CD4-positive, alpha-beta T cell treated with Interleukin-15 for 1 hour (primary cell): ENCODE results near the gene CHST12.
A peak's percentile ranks its signal among the peaks of the same experiment; 100 is the strongest.
"Not testable (repeated sequence)": the region's sequence is repeated elsewhere in the genome, so short reads cannot be mapped to it uniquely, and the experiment has no call there.

Source experiments
- DNase-seq: peaks from one replicate; pipeline ENCODE4 v3.0.0-alpha.2; 2020

Gene CHST12

GRCh38 chr7:2403014-2403717 is at the start of gene CHST12:
Gene CHST12, plus strand, starts transcription at chr7:2403611. Its CDS starts 29,029 bp downstream, at chr7:2432640.
- DNase-seq: peak; percentile 96

- peak; percentile 90 for DNase-seq
Observed at GRCh38 chr7:2353936-2354185, 49.5 kb upstream of the CHST12 start.

GRCh38 chr7:2354186-2354938 is 49.0 kb upstream of the CHST12 start, which contains the start of gene EIF3B:
Gene EIF3B, plus strand, starts transcription at chr7:2354827. Its CDS starts 95 bp downstream, at chr7:2354922.
- DNase-seq: peak; percentile 88

GRCh38 chr7:2354939-2355704 is 48.3 kb upstream of the CHST12 start:
- DNase-seq: no peak

- DNase-seq: no peak
Observed at GRCh38 chr7:2355705-2356008, 47.8 kb upstream of the CHST12 start.

GRCh38 chr7:2357165-2357564 is 46.2 kb upstream of the CHST12 start:
- DNase-seq: no peak

GRCh38 chr7:2357571-2357970 is 45.8 kb upstream of the CHST12 start:
- no peak for DNase-seq

- DNase-seq: no peak
Observed at GRCh38 chr7:2358968-2359527, 44.4 kb upstream of the CHST12 start.

- no peak for DNase-seq
Observed at GRCh38 chr7:2359610-2360009, 43.8 kb upstream of the CHST12 start.

- no peak for DNase-seq
Observed at GRCh38 chr7:2360796-2361195, 42.6 kb upstream of the CHST12 start.

GRCh38 chr7:2362385-2363088 is 40.9 kb upstream of the CHST12 start:
- no peak for DNase-seq

GRCh38 chr7:2369139-2369538 is 34.3 kb upstream of the CHST12 start:
- no peak for DNase-seq

- DNase-seq: no peak
Observed at GRCh38 chr7:2371329-2371728, 32.1 kb upstream of the CHST12 start.

GRCh38 chr7:2372724-2373123 is 30.7 kb upstream of the CHST12 start:
- no peak for DNase-seq

GRCh38 chr7:2373124-2373556 is 30.3 kb upstream of the CHST12 start:
- DNase-seq: no peak

- DNase-seq: no peak
Observed at GRCh38 chr7:2373646-2374045, 29.8 kb upstream of the CHST12 start.

GRCh38 chr7:2374401-2374800 is 29.0 kb upstream of the CHST12 start:
- DNase-seq: no peak

GRCh38 chr7:2374830-2375728 is 28.3 kb upstream of the CHST12 start:
- DNase-seq: no peak

GRCh38 chr7:2376351-2377154 is 26.9 kb upstream of the CHST12 start:
- no peak for DNase-seq

- DNase-seq: not testable (repeated sequence)
Observed at GRCh38 chr7:2377492-2377891, 25.9 kb upstream of the CHST12 start.

- DNase-seq: not testable (repeated sequence)
Observed at GRCh38 chr7:2378125-2378524, 25.3 kb upstream of the CHST12 start.
